Esophagus muscularis mucosa (tissue), 4 donors: ENCODE measurements around the gene GAA. TPM values are rescaled to one million over a fixed set of nuclear protein-coding genes. Genes with fewer than 3 reads are reported as not detected.

Experiments used
- DNase-seq: peaks from one replicate; pipeline ENCODE4 v3.0.0-alpha.2; 2017; ENCODE audit errors: extremely low spot score
- H3K27ac ChIP-seq, 4 donors: fragments of 200-600 bp; sonication (generic); replicated peaks in 1 of 4; 1 replicate in 3 of 4; 2 replicates in 1 of 4; pipeline ENCODE4 v1.5.1; 2016 to 2019; ENCODE audit warnings: mild to moderate bottlenecking in 1 of 4
- H3K27me3 ChIP-seq, 4 donors: fragments of 200-600 bp; sonication (generic); one replicate each; pipeline versions ENCODE4 v1.5.1 to v1.6.0; 2016 to 2019
- H3K36me3 ChIP-seq, 4 donors: fragments of 200-600 bp; sonication (generic); one replicate each; pipeline ENCODE4 v1.5.1; 2016 to 2019
- H3K4me1 ChIP-seq, 4 donors: fragments of 200-600 bp; sonication (generic); one replicate each; pipeline ENCODE4 v1.5.1; 2016 to 2019
- H3K4me3 ChIP-seq, 4 donors: fragments of 200-600 bp; sonication (generic); 1 replicate in 2 of 4; 2 replicates in 2 of 4; pipeline ENCODE4 v1.5.1; 2016 to 2019; ENCODE audit warnings: mild to moderate bottlenecking in 4 of 4, moderate library complexity in 1 of 4
- H3K9me3 ChIP-seq, 4 donors: fragments of 200-600 bp; sonication (generic); 1 replicate in 3 of 4; 2 replicates in 1 of 4; pipeline ENCODE4 v1.5.1; 2016 to 2019
- EP300 ChIP-seq: sonication (generic); formaldehyde crosslinking; IDR thresholded peaks from one replicate; pipeline ENCODE4 v1.6.1; 2017; ENCODE audit warnings: antibody characterized with exemption
- POLR2A ChIP-seq: fragments of 450-650 bp; IDR thresholded peaks from one replicate; pipeline ENCODE4 v1.6.1; 2017; ENCODE audit warnings: antibody characterized with exemption, moderate library complexity, mild to moderate bottlenecking, low read depth
- POLR2AphosphoS5 ChIP-seq, 2 donors: sonication (generic); formaldehyde crosslinking; IDR thresholded peaks; one replicate each; pipeline ENCODE4 v1.6.1; 2017; ENCODE audit warnings: antibody characterized with exemption in 2 of 2
- WGBS: methylation state at CpG from one replicate; pipeline ENCODE4 v1.1.5; 2018; 5-methylcytosine and 5-hydroxymethylcytosine counted together
- intact Hi-C: fragments of 100-400 bp; cut with DNase I; formaldehyde crosslinking; loops from one replicate; pipeline ENCODE4 v1.15.1; 2023
- total RNA-seq, 4 donors: library from RNA; depleted of rRNA; stranded (reverse); fragments of >200 nt; gene quantifications; one replicate each; pipeline versions ENCODE4 v1.1.0 to v1.2.1, GENCODE V29; 2016
- TF ChIP-seq, protein P1 (sequence below), 3 experiments: fragments of 200-600 bp in 2 of 3; fragments of 450-650 bp in 1 of 3; sonication (generic) in 2 of 3; IDR thresholded peaks; one replicate each; pipeline ENCODE4 v1.5.1; 2017 to 2019; ENCODE audit warnings: antibody characterized with exemption in 3 of 3, mild to moderate bottlenecking in 2 of 3, moderate library complexity in 1 of 3

The GAA gene
- total RNA-seq, 4 donors from 2014 or later = 65.4 to 84.4 (median 73.7) TPM

DNA sequence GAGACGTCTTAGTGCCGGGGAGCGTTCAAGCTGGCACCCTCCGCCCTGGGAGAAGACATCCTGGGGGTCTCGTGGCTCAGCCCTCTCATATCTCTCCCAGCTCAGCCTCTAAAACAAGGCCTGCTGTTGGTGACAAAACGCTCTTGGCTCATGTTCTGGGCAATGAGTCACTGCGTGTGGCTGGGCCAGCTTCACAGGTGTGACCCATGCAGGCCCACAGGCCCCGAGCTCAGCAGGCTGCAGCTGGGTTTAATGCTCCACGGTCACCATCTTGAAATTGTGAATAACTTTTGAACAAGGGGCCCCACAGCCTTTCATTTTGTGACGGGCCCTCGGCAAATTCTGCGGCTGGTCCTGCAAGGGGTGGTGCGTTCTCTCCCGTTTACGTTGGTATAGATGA, 22.4 kb downstream of the GAA start:
- Histone ChIP-seq H3K4me3 (no peak overlapping the region), H3K27me3 (peaks cover 0 to 36% (median 0%) of the 10 kb centered on the region in 4 donors), H3K9me3 (no peaks in the 10 kb centered on the region), H3K36me3 (peaks cover 0 to 11% (median 5%) of the 10 kb centered on the region in 4 donors), H3K4me1 (no peaks in the 10 kb centered on the region), H3K27ac (no peak overlapping the region)
- no peak for DNase-seq
- 89% methylated on average over 14 of the region's 15 CpGs for WGBS
- TF ChIP-seq POLR2AphosphoS5 (IDR thresholded peaks at IDR 0.05) (no peak), EP300 (no peak), POLR2A (no peak)
- TF ChIP-seq, protein P1, sequence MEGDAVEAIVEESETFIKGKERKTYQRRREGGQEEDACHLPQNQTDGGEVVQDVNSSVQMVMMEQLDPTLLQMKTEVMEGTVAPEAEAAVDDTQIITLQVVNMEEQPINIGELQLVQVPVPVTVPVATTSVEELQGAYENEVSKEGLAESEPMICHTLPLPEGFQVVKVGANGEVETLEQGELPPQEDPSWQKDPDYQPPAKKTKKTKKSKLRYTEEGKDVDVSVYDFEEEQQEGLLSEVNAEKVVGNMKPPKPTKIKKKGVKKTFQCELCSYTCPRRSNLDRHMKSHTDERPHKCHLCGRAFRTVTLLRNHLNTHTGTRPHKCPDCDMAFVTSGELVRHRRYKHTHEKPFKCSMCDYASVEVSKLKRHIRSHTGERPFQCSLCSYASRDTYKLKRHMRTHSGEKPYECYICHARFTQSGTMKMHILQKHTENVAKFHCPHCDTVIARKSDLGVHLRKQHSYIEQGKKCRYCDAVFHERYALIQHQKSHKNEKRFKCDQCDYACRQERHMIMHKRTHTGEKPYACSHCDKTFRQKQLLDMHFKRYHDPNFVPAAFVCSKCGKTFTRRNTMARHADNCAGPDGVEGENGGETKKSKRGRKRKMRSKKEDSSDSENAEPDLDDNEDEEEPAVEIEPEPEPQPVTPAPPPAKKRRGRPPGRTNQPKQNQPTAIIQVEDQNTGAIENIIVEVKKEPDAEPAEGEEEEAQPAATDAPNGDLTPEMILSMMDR (IDR thresholded peaks at IDR 0.05) = no peak
- intact Hi-C loops = no loop called here

- no peak for DNase-seq
- intact Hi-C loops = no loop called here
- Histone ChIP-seq H3K4me1 (no peaks in the 10 kb centered on the region), H3K4me3 (no peak overlapping the region), H3K27me3 (peaks cover 0 to 36% (median 0%) of the 10 kb centered on the region in 4 donors), H3K9me3 (no peaks in the 10 kb centered on the region), H3K27ac (no peak overlapping the region), H3K36me3 (peaks cover 0 to 5% (median 2%) of the 10 kb centered on the region in 4 donors)
- 56% methylated on average over 14 of the region's 15 CpGs for WGBS
- TF ChIP-seq POLR2AphosphoS5 (IDR thresholded peaks at IDR 0.05) (peak; percentile 24 to 42), EP300 (no peak), POLR2A (no peak)
- TF ChIP-seq, protein P1 (IDR thresholded peaks at IDR 0.05) = peak in 1 of 3 experiments; percentile 22
Observed at GRCh38 chr17:80124351-80124981, 23.1 kb downstream of the GAA start.

GRCh38 chr17:80125656-80126448, 24.5 kb downstream of the GAA start:
- H3K4me1 ChIP-seq = no peaks in the 10 kb centered on the region
- intact Hi-C loops = no loop called here
- H3K27ac ChIP-seq = no peak overlapping the region
- H3K36me3 ChIP-seq = no peaks in the 10 kb centered on the region
- WGBS = 70% methylated on average over 14 of the region's 14 CpGs
- H3K27me3 ChIP-seq = peaks cover 0 to 36% (median 0%) of the 10 kb centered on the region in 4 donors
- no peak for DNase-seq
- TF ChIP-seq, protein P1 (IDR thresholded peaks at IDR 0.05) = no peak
- TF ChIP-seq EP300 (no peak), POLR2A (no peak), POLR2AphosphoS5 (IDR thresholded peaks at IDR 0.05) (no peak)
- no peak overlapping the region for H3K4me3 ChIP-seq
- no peaks in the 10 kb centered on the region for H3K9me3 ChIP-seq

DNA sequence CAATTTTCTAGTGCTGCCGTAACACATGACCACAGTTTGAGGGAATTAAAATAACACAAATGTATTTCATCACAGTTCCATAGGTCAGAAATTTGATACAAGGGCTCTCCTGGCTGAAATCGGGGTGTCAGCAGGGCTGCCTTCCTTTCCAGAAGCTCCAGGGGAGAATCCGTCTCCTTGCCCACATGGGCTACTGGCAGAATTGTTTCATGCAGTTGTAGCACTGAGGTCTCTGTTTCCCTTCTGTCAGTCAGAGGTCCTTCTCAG, 25.0 kb downstream of the GAA start:
- Histone ChIP-seq H3K4me1 (no peaks in the 10 kb centered on the region), H3K9me3 (no peaks in the 10 kb centered on the region), H3K27ac (no peak overlapping the region), H3K36me3 (no peaks in the 10 kb centered on the region), H3K27me3 (peaks cover 0 to 40% (median 0%) of the 10 kb centered on the region in 4 donors), H3K4me3 (no peak overlapping the region)
- WGBS = 88% methylated on average over 3 of the region's 3 CpGs
- intact Hi-C loops = no loop called here
- no peak for TF ChIP-seq EP300
- no peak for TF ChIP-seq POLR2A
- no peak for TF ChIP-seq POLR2AphosphoS5 (IDR thresholded peaks at IDR 0.05)
- TF ChIP-seq, protein P1 (IDR thresholded peaks at IDR 0.05) = no peak
- DNase-seq = no peak
